H1 (cell line): ENCODE results near the gene UBE2D4. TPM values are rescaled to one million over a fixed set of nuclear protein-coding genes. Genes with fewer than 3 reads are reported as not detected.

Experiments used
- CREB1 ChIP-seq: IDR thresholded peaks from 2 replicates; pipeline ENCODE4 v1.6.1; 2012; ENCODE audit warnings: inconsistent platforms
- FOSL1 ChIP-seq: IDR thresholded peaks from 2 replicates; pipeline ENCODE4 v1.6.1; 2011; ENCODE audit warnings: mild to moderate bottlenecking, low read depth, low read length, moderate library complexity; ENCODE audit not compliant: insufficient read depth
- NANOG ChIP-seq: IDR thresholded peaks from 2 replicates; pipeline ENCODE4 v1.6.1; 2011; ENCODE audit warnings: low read length, low read depth, mild to moderate bottlenecking, inconsistent platforms; ENCODE audit not compliant: insufficient read depth, poor library complexity, severe bottlenecking
- POLR2A ChIP-seq, 2 experiments: IDR thresholded peaks; 1 replicate in 1 of 2; 2 replicates in 1 of 2; pipeline ENCODE4 v1.6.1; 2011; ENCODE audit warnings: low read depth in 2 of 2, low read length in 2 of 2, mild to moderate bottlenecking in 2 of 2; ENCODE audit errors: control extremely low read depth in 1 of 2
- SIRT6 ChIP-seq: IDR thresholded peaks from one replicate; pipeline ENCODE4 v1.7.1; 2012; ENCODE audit warnings: low read length, inconsistent platforms
- TAF1 ChIP-seq: IDR thresholded peaks from 2 replicates; pipeline ENCODE4 v1.6.1; 2011; ENCODE audit warnings: mild to moderate bottlenecking, low read depth, low read length
- USF2 ChIP-seq: IDR thresholded peaks from 2 replicates; pipeline ENCODE4 v1.6.1; 2011; ENCODE audit warnings: low read length, improper control_type of control experiment
- polyA plus RNA-seq, 7 experiments: library from polyadenylated mRNA; depleted of rRNA in 3 of 7; stranded (reverse) in 5 of 7; unstranded in 2 of 7; fragments of >200 nt in 5 of 7; fragments of 200-250 nt in 2 of 7; gene quantifications; 1 replicate in 5 of 7; 2 replicates in 1 of 7; 4 replicates in 1 of 7; pipeline versions ENCODE4 v1.2.1 to v1.2.3, GENCODE V29; 2011 to 2013; ENCODE audit warnings: missing spikeins in 2 of 7, mixed read lengths in 2 of 7
- total RNA-seq: library from RNA; stranded (reverse); fragmentation: NEBNext Ultra II Directional; extraction: Animal tissue kit (Norgen Biotek cat#: 25700); gene quantifications from 2 replicates; pipeline ENCODE4 v1.2.1, GENCODE V29; 2021

UBE2D4 gene
- total and polyA plus RNA-seq, 2 of the 8 experiments (the other 6 are each of a cell fraction or from before 2014, with no cell fraction given), result 3.4 to 9.4 TPM

- TF ChIP-seq TAF1, result no peak
- no peak for TF ChIP-seq CREB1
- no peak for TF ChIP-seq FOSL1
- TF ChIP-seq NANOG, result no peak
- no peak for TF ChIP-seq SIRT6
- TF ChIP-seq POLR2A (IDR thresholded peaks at IDR 0.05; ENCODE audit: control extremely low read depth in 1 of 2, low read depth in 2 of 2, low read length in 2 of 2), result no peak
- TF ChIP-seq USF2, result no peak
Measured at GRCh38 chr7:43915907-43916306, 10.3 kb upstream of the UBE2D4 start (continued).
